GM12892 (cell line): ENCODE data around the gene KAZN.
"Not testable (repeated sequence)": the region's sequence is repeated elsewhere in the genome, so short reads cannot be mapped to it uniquely, and the experiment has no call there.

Source experiments
- DNase-seq: peaks from one replicate; pipeline ENCODE4 v3.0.0; 2011; ENCODE audit not compliant: insufficient read length
- FAIRE-seq: peaks from 2 replicates; lab custom pipeline; 2011; peaks lifted over from hg19 to GRCh38; lab: Jason Lieb, UNC
- POLR2A ChIP-seq: IDR thresholded peaks from 2 replicates; pipeline ENCODE4 v1.6.1; 2011; ENCODE audit warnings: low read depth, low read length, control low read depth
- POLR2AphosphoS5 ChIP-seq: IDR thresholded peaks from 2 replicates; pipeline ENCODE4 v1.6.1; 2011; ENCODE audit warnings: low read depth, low read length, control low read depth
- TAF1 ChIP-seq: IDR thresholded peaks from 2 replicates; pipeline ENCODE4 v1.6.1; 2011; ENCODE audit warnings: low read depth, mild to moderate bottlenecking, control low read depth, low read length, borderline replicate concordance

The KAZN gene

DNA sequence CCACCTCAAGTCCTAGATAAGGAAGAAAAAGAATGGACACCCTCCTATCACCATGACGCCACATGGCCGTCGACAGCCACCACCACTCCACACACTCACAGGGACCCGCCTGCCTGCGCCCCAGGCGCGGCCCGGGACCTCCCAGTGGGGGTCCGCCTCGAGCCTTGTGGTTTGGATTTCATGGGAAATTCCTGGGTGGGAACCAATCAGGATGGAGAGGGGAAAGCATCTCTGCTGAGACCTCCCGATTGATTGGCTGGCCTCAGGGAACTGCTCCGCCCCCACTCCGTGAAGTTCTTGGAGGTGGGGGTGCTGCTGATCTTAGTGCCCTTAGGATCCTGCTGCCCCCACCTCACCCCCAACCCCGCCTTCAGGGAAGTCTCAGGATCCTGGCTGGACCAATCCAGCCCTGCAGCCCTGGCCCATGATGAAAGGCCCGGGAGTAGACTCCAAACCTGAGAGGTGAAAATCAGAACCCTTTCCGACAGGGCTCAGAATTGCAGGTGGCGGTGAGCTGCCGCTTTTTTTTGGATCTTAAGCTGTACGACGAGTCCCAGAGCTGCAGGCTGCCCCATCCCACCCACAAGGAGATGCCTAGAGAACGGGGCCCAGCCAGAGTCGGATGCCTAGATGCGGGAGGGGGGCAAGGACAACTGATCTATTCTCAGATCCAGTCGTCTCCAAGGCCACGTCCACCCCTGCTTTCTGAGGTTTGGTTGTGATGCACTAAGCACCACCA is 526.0 kb downstream of the KAZN start:
- DNase-seq (no peak), FAIRE-seq (no peak)
- TF ChIP-seq POLR2A (no peak), TAF1 (no peak), POLR2AphosphoS5 (no peak)

DNA sequence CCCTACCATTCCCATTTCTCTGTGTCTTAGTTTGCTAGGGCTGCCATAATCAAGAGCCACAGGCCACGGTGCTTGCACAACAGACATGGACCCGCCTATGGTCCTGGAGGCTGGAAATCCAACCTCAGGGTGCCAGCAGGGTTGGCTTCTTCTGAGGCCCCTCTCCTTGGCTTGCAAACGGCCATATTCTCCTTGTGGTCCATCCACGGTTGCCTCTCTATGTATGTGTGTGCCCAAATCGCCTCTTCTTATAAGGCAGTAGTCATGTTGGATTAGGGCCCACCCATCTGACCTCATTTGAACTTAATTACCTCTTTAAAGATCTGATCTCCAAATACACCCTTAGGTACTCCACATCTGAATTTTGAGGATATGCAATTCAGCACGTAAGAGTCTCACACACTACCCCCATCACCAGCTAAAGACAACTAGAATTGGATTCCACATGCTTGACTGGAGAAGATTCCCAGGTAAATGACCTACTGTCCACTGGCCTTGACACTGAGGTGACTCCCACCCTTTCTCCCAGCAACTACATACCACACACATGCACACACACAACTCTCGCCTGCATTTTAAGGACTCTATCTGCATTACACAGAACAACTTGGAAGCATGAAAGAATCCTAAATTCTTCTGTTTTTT is 526.7 kb downstream of the KAZN start:
- TF ChIP-seq POLR2AphosphoS5 (no peak), TAF1 (no peak), POLR2A (no peak)
- FAIRE-seq (no peak), DNase-seq (no peak)

DNA sequence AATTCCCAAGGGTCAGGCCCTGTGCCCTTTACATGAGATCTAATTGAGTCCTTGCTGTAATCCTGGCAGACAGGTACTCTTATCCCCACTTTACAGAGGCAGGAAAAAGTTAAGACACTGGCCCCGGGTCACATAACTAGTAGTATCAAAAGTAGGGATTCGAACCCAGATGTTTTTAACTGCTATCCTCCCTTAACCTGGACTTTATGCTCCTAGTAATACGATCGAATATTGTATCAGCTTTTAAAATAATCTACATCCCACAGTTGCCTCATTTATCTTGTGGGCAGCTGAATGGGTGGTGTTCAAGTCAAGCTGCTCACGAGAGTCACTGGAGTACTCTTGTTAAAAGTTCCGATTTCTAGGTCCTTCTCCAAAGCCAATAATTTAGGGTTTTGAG is 529.6 kb downstream of the KAZN start:
- DNase-seq (no peak), FAIRE-seq (no peak)
- TF ChIP-seq POLR2AphosphoS5 (no peak), POLR2A (no peak), TAF1 (no peak)

DNA sequence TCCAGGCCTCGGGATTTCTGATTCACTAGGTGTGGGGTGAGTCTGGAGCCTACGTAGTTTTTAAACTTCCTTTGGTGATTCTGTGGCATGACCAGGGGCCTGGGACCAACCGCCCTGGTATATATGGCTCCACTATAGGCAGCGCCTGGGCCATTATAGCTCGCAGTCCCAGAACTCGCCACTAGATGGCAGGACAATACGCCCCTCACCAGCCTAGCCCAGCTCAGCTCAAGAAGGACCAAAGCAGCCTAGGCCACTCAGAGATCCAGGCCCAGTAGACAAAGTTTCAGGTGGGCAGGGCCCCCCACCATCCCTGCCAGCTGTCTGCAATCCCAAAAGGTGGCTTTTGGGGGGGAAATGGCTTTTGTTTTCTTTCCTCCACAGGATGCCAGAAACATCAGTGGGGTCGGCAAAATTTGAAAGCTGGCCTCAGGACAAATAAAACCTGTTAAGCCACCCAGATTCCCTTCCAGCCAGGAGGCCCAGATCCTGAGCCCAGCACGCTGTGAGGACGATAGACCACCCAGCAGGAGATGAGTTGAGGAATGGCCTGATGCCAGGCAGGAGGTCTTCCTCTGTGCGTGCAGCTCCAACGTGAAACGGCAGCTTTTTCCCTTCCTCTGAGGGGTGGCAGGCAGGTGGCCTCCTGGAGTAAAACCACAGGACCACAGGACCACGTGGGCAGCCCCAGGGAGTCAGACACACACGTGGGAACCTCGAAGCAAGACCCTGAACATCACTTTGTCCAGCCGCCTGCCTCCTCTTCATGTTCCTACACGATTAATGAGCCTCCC is 530.2 kb downstream of the KAZN start:
- TF ChIP-seq TAF1: no peak
- no peak for TF ChIP-seq POLR2AphosphoS5
- TF ChIP-seq POLR2A: no peak
- peak; percentile 79 for DNase-seq
- FAIRE-seq: peak; percentile 85

DNA sequence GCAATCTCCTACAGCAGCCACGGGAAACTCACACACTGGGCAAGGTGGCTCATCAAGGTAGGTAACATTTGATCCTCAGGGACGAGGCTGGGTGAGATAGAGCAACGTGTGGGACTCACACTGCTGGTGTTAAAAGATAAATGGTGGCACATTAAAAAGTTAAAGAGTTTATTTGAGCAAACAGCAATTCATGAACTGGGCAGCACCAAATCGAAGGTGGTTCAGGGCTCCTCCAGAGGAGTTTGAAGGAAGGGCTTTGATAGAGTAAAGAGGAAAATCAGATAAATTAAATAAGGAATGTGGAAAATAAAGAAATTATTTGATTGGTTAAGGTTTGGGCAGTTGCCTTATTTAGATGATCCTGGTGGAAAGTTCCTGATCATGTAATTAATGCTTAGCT is 531.5 kb downstream of the KAZN start:
- FAIRE-seq: no peak
- no peak for DNase-seq
- TF ChIP-seq POLR2AphosphoS5 (no peak), TAF1 (no peak), POLR2A (no peak)

DNA sequence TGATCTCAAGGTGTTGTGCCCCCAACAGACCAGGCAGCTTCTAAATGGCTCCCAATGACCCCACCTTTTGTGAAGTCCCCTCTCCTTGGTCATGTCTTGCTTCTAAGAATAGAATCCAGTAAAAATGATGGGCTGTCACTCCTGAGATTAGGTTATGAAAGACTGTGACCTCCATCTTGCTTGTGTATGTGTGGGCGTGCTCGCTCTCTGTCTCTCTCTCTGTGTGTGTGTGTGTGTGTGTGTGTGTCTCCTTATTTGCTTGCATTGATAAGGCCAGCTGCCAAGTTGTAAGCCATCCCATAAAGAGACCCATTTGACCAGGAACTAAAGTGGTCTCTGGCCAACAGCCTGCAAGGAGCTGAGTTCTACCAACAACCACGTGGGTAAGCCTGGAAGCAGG is 532.1 kb downstream of the KAZN start:
- no peak for TF ChIP-seq POLR2A
- no peak for TF ChIP-seq TAF1
- TF ChIP-seq POLR2AphosphoS5: no peak
- FAIRE-seq (no peak), DNase-seq (no peak)

DNA sequence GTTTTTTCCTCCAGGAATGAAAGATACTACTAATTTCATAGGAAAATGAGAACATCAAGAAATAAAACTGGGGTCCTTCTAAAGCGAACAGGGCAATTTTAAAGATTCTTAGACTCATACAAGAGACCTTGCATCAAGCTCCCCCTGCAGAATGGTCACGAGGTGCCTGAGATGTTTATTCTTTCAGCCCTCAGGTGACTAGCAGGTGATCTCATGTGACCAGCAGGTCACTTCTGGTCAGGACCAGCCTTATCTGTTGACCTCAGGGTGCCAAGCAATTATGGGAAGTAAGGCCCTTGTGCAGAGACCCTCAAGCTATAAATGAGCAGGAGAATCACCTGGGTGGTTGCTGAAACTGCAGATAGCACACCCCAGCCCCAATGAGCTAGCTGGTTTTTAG is 534.5 kb downstream of the KAZN start:
- DNase-seq (no peak), FAIRE-seq (no peak)
- TF ChIP-seq POLR2AphosphoS5 (no peak), TAF1 (no peak), POLR2A (no peak)

DNA sequence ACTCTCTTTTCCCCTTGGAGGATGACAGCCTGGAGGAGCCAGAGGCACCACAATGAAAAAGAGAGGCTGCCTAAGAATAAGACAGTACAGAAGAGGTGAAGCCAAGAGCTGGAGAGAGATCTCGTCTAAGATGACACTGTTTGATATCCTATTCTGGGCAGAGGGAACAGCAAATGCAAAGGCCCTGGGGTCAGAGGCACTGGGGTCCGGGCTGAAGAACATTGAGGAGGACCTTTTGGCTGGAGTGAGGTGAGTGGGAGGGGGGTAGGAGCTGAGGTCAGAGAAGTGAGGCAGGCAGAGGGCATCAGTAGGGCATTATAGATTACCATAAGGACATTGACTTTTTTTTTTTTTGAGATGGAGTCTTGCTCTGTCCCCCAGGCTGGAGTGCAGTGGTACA is 535.8 kb downstream of the KAZN start:
- FAIRE-seq (no peak), DNase-seq (no peak)
- TF ChIP-seq POLR2A (no peak), TAF1 (no peak), POLR2AphosphoS5 (no peak)

DNA sequence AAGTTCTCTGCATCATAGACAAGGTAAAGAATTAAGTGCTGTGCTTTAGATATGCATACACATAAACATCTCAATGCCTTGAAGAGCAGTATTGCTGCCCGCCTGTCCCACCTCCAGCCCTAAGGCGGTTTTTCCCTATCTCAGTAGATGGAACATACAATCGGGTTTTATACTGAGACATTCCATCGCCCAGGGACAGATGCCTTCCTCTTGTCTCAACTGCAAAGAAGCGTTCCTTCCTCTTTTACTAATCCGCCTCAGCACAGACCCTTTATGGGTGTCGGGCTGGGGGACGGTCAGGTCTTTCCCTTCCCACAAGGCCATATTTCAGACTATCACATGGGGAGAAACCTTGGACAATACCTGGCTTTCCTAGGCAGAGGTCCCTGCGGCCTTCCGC is 537.1 kb downstream of the KAZN start:
- FAIRE-seq, DNase-seq: not testable (repeated sequence)

DNA sequence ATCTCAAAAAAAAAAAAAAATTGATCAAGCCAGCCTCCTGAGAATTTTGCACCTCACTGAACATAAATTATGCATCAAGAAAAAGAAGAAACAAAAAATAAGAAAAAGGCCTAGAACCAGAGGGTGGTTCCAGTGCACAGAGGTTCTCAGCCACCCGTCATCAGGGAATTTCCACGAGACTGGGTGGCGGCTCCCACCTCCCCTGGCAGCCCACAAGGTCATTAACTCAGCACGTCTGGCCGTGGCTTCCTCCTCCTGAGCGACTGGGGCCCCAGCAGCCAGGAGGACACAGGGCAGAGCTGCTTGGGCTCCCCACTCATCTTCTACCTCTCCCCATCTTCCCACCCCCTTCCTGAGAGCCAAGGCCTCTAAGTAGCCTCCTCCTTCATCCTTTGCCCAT is 539.3 kb downstream of the KAZN start:
- TF ChIP-seq POLR2A: no peak
- TF ChIP-seq POLR2AphosphoS5: no peak
- no peak for TF ChIP-seq TAF1
- no peak for DNase-seq
- FAIRE-seq: no peak

DNA sequence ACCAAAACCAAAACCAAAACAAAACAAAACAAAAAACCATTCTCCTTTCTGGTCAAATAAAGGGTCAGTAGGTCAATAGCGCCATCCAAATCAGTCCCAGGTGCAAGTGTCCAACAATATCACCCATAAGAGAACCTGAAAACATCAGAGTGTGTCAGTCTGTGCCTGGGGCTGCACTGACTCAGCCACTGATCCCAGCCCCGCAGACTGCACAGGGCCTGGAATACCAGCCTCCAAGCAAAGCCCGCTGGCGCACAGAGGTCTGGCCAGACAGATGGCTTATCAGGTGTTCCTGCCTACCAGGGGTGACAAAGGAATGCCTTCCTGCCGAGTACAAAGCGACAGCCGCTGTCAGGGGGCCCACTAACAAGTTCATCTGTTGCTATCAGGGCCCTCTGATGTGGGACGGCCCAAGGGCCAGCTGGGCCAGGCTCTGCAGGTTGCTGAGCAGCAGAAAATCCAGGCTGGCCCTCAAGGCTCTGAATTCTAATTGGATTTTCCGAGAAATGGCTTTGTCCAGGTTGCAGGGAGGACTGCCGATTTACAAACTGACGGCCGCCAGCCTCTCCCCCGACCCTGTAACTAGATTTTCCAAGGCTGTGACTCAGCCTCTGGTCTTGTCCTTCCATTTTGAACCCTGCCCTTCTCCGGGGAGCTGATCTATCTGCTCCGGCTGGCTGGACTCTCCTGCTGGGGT is 541.3 kb downstream of the KAZN start:
- FAIRE-seq: no peak
- DNase-seq: no peak
- TF ChIP-seq POLR2A: no peak
- TF ChIP-seq TAF1: no peak
- no peak for TF ChIP-seq POLR2AphosphoS5
